GM19324 (cell line): ENCODE measurements around the gene HPSE2.

Source experiments
- ATAC-seq: cut with Tn5 transposase; IDR thresholded peaks from one replicate; pipeline ENCODE4 v1.9.1; 2021; ENCODE audit warnings: mild to moderate bottlenecking, moderate library complexity; ENCODE audit not compliant: unreplicated experiment, low FRiP score

The HPSE2 gene

DNA sequence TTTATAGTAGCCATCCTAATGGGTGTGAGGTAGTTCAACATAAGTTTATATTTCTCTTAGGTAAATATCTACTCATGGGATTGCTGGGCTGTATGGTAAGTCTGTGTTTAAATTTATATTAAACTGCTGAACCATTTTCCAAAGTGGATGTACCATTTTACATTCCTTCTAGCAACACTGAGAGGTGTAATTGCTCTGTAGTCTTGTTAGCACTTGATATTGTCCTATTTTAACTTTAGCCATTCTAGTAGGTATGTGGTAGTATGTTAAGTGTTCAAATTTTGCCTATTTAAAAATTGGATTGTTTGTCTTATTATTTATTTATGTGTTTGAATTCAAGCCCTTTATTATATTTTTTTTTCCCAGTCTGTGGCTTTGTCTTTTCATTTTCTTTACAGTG is 786.4 kb downstream of the HPSE2 start:
- ATAC-seq = no peak

DNA sequence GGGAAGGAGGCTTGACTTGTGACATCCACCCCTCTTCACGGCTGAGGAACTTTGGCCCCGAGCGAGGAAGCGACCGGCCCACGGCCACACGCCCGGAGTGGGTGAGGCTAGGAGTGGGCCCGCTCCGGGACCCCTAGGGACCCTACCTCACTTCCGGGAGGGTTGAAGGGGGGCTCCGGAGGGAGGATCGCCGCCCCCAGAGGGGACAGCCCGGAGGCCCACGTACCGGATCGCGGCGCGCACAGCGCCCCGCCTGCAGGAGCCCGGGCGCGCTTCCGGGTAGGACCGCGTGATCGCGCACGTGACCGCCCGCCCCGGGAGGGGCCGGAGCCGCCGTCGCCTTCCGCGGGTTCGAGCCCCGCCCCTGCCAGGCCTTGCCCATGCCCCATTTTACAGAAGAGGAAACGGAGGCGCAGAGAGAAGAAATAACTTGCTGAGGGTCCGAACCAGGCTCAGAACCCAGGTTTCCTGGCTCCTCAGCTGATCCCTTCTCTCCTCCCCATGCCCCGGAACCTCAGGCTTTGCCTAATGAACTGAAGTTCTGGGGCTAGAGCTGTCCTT is 788.9 kb downstream of the HPSE2 start, which contains the start of gene HPS1:
Gene HPS1, minus strand, starts transcription at position 275 of the 561 bp plus-strand sequence. CDS start 3,695 bp downstream, outside the sequence.
- ATAC-seq = peak; percentile 94

DNA sequence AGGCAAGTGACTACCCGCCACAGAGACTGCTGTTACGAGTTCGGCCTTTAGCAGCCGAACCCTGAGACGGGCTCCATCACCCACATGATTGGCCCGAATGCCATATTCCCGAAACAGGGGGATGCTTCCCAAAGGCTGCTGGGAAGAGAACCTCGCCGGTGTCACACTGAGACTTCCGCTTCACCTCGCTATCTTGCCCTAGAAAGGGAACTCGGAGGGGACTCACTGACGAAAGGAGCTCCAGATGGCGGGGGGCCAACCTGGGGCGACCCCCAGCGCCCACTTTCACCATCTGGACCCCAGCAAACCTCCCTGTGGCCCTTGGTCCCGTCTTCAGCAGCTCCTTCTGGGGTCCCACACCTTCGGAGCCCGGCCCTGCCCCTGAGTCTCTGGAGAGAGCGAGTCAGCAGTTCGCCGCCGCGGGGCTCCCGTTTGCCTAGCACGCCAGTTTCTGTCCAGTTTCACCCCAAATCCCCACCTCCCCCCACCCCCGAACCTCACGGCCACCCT is 789.4 kb downstream of the HPSE2 start:
- peak; percentile 21 for ATAC-seq

DNA sequence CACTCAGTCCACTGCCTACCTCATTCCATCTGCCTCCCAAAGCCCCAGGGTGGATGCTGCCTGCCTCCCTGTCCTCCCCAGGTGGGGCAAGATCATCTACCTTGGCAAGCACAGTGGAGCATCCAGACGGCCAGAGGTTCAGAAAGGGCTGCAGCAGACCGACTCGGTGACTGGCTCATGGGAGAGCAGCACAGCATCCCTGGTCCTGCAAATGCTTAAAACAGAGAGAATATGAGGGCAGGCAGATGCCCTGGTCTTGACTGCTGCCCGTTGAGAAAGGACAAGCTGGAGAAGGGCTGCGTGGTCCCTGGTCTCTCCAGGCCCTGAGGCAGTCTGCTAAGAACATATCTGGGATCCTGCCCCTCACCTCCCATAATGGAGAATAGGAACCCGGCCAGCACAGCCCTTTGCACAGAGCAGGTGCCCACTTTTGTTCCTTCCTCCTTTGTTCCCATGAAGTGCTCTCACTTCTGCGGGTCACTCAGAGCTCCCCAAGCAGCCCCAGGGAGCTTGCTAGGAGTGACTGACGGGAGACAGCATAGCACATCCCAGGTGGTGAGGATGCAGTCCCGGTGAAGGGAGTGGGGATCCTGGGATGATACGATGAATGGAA is 790.3 kb downstream of the HPSE2 start:
- no peak for ATAC-seq

DNA sequence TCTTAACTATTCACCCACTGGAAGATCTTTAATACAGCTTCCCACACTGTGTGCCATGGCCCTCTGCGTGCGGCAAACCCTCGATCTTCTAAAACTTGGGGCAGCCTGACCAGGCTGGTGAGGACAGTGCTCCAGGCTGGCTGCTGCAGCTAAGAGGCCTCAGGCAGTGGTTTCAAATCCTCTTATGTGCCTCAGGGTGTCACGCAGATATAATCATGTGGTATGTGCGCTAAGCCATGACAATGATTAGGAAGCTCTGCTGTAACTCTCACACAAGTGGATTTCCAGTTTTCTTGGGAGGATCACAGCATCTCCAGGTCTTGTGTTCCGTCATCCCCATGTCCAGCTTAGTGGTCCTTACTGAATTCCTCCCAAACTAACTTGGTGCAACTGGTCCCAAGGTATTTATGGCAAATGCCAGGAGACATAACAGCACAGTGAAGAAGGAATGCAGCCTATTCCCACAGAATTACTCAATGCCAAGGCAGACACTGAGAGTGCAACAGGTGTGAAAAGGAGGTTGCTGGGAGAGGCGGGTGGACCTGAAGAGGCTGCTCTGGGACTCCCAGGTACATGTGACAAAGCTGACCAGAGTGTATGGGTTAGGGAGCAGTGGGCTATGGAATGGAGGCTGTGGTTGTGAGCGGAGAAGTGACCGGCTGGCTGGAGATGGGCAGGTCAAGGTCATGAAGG is 791.2 kb downstream of the HPSE2 start:
- no peak for ATAC-seq

DNA sequence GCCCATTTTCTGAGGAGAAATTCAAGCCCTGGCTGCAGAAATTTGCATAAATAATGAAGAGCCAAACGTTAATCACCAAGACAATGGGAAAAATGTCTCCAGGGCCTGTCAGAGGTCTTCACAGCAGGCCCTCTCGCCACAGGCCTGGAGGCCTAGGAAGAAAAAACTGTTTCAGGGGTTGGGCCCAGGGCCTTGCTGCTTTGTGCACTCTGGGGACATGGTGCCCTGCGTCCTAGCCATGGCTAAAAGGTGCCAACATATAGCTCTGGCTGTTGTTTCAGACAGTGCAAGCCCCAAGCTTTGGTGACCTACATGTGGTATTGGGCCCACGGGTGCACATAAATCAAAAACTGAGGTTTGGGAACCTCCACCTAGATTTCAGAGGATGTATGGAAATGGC is 796.9 kb downstream of the HPSE2 start:
- ATAC-seq = no peak

DNA sequence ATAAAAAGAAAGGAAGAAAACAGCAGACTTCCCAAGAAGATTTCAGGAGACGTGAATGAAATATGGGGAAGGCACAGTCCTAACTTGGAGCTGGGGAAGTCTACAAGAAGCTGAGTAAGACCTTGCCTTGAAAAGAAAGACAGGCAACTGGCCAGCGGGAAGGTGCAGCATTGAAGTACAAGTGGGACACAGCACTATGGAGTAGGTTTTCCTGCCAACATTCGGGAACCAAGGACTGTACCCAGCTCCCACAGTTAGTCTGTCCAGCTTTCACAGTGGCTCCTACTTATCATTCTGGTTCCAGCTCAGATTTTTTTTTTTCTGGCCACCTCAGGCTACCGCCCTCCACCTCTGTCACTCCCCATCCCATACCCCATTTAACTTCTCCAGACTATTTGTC is 798.9 kb downstream of the HPSE2 start:
- no peak for ATAC-seq

DNA sequence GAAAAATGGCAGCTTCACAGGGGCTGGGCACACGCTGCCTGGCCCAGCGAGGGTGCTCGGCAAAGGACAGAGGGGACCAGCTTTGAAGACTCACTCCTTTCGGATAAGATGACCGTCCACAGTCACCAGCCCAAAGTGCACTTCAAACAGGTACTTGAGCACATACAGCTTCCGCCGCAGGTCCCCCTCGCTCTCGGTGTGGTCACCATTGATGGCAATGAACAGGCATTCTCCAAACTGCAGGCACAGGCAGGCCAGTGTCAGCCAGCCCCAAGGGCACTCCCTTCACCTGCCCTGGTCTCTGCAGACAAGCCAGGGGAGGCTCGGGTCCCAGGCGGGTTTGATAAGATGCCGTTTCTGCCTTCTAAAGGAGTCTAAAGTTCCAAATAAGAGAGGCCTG is 800.5 kb downstream of the HPSE2 start:
- no peak for ATAC-seq

DNA sequence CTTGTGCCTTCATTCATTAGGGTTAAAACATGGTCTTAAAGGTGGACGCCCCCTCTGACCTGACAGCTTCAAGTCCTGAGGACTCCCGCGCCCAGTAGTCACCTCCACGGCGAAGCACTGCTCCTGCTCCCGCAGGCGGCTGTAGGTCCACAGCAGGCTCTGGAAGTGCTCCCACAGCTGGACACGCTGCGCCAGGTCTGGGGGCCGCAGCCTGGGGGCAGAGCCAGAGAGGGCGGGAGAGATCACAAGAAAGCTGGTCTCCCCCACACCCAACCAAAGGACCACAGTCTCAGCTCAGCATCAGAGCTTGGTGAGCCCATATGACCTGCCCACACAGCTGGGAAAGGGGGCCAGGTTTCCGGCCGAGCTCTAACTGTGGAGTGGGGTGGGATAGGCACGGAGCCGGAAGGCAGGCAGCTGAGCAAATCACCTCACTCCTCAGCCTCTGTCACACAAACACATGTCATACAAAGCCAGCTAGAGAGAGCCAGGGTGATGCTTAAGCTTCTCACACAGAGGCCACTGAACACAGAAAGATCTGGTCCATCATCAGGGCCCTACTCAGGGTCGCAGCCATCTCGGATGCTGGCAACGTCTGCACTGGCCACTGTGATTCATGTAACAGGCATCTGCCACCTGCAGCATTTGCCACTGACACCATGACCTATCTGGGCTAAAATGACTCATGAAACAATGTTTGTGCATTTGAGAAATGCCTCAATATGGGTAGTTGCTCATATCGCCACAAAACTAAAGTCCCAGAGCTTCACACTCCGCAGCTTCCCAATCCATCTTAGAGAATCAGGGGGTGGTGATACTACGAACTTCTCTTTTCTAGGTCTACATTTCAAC is 801.5 kb downstream of the HPSE2 start:
- ATAC-seq = no peak

DNA sequence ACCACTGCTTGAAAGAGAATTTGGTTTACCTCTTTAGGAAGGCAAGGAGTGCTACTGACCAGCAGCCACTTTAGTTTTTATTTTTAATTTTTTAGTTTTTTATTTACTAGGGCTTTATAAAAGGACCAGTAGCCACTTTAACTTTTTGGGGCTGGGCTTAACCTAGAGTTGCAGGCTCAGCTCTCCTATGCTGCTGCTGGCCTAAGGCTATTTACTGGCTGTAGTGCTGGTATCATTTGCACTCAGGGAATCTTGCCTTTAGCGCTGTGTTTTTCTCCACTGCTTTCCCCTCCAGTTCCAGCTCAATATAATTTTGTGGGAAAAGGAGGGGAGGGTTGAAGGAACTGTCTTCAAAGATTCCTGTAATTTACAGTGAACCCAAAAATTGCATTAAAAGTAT is 802.3 kb downstream of the HPSE2 start:
- no peak for ATAC-seq

DNA sequence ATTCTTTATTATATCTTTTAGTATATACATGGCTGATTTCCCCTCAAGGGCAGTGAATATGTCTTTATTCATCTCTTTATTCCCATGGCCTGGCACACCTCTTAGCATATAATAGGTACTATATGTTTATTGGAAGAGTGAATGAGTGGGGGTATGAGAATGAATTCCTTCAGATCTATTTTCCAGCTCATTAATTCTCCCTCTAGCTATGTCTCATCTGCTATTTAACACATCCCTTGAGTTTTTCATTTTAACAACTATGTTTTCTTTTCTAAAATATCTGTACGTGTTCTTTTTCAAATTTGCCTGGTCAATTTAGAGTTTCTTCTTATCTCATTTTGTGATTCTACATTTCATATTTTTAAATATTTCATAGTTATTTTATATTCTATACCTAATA is 803.3 kb downstream of the HPSE2 start:
- ATAC-seq = no peak

DNA sequence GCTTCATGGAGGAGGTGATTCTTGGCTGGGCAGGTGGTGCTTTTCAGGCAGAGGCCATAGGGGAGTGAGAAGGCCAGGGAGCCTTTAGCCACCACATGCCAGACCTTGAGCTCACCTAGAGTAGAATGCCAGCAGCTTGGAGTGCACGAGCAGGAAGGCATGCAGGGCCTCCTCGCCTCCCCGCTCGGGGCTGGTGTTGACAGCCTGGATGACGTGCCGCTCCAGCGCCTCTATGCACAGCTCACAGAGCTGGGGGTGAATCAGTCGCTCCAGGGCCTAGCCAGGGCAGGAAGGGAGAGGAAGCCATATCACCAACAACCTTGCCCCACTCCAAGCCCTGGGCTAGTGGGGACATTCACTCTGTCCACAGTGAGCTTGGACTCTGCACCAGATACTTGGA is 804.6 kb downstream of the HPSE2 start:
- no peak for ATAC-seq

DNA sequence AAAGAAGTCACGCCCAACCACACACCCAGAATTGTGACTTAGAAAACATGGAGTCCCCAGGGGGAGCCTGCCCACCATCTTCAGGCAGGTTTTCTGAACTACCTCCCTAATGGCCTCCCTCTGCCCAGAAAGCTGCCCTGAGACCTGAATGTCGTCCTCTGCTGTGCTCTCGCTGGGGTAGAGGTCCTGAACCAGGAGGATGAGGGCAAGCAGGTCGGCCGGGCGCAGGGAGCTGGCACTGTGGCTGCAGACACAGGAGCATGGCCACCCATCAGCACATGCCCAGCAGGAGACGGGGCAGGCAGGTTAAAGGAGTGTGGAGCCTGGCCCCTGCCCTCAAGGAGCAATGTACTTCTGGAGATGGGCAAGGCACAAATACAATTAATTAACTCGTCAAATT is 805.2 kb downstream of the HPSE2 start:
- ATAC-seq = no peak

DNA sequence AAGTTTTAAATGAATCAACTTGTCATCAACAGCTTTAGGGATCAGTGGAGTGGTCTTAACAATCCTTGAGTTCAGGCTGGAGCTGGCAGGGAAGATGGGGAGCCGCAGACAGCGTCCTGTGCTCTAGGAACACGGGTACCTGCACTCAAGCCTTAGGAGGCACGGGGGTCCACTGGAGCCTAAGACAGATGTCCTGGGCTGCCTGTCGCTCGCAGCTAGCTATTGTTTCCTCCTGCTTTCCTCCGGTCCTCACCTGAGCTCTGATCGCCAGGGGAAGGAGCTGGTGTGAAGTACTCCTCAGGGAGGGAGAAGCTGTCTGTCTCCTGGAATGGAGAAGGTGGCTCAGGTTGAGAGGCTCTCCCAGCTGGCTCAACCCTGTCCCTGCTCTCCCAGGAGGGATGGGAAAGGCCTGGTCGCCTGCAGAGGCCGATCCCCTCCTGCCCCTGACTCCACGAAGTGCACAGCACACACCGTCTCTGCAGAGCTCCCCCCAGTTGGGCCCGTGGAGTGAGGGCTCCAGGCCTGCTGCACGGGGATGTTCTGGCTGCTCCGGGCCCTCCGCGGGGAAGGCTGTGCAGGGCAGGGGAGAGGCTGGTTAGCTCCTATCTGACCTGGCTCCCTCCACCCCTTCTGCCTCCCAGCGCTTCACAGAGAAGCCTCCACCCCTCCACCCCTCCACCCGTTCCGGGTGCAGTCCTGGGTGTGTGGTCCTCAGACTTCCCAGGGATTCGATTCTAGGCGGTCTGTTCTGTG is 806.2 kb downstream of the HPSE2 start:
- no peak for ATAC-seq

DNA sequence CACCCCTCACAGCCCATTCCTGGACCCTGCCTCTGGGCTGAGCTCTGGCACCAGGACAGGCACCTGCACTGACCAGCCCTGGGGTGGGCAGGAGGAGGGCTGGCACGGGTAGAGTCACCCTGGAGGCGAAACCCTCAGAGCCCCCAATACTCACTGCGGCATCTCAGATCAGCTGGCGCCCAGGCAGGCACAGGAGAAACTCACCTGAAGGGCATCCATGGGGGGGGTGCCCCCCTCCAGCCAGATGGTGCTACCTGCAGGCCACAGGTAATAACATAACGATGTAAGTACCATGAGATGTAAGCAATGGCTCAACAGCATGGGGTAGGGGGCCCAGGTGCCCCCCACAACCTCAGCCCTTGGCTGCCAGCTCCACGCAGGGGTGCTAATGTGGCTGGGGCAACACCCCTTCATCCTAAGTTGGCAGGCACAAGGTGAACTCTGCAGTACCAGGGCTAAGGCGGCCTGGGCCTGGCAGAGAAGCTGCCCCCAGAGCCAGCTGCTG is 808.6 kb downstream of the HPSE2 start:
- no peak for ATAC-seq

DNA sequence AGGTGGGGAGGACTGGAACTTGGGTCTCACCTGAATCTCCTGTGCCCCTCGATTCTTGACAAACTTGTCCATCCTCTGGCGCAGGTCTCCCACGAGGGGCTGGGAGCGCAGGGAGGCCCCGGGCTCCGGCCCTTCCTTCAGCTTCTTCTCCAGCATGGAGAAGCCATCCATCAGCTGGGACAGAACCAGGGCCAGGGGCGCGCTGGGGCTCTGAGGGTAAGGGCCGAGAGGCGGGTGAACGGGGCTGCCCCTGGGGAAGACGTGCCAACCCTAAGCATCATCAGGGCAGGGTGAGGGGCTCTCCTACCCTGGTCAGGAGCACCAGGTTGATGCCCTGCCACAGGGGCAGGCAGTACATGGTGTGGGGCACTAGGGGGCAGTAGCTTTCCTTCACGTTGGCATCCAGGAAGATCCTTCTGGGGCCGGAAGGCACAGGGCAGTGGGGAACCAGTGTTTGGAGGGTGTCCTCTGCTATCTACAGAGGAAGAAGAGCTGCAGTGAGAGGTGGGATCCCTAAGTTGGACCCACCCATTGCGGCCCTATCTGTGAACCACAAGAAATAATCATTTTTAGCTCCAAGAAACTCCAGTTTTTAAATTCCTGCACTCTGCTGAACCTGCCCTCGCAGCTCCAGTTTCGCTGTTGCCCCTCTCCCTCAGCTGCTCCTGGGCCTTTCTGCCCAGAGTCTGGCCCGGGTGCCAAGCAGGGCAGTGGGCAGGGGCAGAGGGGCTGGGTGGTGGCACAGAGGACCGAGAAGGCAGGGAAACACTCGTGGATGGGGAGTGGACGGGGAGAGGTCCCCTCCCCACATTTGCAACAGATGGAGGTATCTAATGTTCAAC is 809.9 kb downstream of the HPSE2 start:
- no peak for ATAC-seq

DNA sequence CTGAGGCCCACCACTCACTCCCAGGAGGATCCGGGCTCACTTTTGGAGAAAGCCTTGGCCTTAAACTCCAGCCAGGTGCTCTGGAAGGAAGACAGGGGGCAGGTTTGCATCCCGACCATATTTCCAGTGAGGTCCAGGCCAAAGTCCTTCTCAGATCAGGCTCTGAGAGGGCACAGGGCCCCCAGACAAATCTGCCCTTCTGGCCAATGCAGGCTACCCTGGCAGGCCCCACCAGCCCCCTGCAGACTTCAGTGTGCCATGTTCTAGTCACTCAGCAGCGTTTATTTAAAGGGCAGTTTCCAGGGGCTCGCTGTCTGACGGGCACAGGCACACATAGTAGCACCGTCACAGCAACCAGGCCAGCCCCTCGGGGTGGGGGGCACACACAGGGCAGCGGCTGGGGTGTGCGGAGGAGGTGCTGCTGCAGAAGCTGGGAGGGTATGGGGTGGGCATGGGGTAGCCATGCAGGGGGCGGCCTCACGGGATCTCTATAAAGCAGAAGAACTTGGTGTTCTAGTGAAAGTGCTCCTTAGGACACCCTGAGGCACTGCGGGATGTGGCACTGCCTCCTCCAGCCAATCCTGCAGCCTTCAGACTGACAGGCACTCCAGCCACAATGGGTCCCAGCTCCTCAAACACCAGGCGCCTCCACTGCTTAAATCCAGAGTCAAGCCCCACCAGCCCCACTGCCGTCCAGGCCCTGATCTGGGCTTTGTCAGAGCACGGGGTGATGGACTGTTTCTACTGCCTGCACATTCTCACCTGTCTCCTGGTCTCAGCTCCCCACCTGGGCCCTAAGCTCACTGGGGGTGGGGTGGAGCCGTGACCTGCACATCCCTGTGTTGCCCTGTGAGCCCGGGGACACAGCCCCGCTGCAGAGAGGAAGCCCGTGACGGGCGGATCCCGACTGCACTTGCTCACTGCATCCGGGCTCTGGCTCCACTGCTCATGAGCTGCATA is 811.1 kb downstream of the HPSE2 start:
- ATAC-seq = no peak

DNA sequence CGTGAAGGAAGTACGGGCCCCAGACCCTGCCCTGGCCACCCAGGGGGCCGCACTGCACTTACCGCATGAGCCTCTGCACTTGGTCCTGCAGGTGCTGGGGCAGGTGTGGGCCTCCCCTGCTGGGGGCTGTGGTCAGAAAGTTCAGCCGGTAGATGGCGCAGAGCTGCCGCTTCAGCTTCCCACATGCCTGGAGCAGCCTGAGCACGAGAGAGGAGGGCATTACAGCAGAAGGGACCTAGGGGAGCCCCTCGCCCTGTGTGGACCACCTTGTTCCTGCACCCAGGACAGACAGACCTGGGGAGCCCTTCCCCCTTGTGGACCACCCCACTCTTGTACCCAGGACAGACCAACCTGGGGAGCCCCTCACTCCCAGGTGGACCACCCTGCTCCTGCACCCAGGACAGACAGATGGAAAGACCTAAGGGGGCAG is 811.9 kb downstream of the HPSE2 start:
- no peak for ATAC-seq
